HepG2 (cell line): ENCODE measurements around the gene CCDC197. TPM values are rescaled to one million over a fixed set of nuclear protein-coding genes. Genes with fewer than 3 reads are reported as not detected.

ENCODE experiments used
- ATAC-seq: fragments of 200-7000 bp; cut with Tn5 transposase; 3 replicates; pipeline ENCODE4 v1.9.1; 2020; ENCODE audit warnings: mild to moderate bottlenecking, moderate library complexity
- BruUV-seq: library from RNA; stranded (reverse); fragments of 400-500 nt; replicated peaks from 2 replicates; lab custom pipeline; 2021; lab: Mats Ljungman, UMichigan
- CTCF ChIA-PET: fragments of 300-600 bp; formaldehyde crosslinking; extraction: SDS; loops from one replicate; lab custom pipeline; 2021; ENCODE audit warnings: low total read pairs, inconsistent platforms, low intra/inter-chr PET ratio; lab: Yijun Ruan, JAX
- POLR2A ChIA-PET: fragments of 350-600 bp; sonication (Branson Sonifier 250); formaldehyde crosslinking; loops from one replicate; lab custom pipeline; 2020; ENCODE audit warnings: antibody characterized with exemption, inconsistent platforms; lab: Yijun Ruan, JAX
- DNase-seq: peaks from one replicate; pipeline ENCODE4 v3.0.0-alpha.2; 2015; ENCODE audit warnings: low spot score
- FAIRE-seq: peaks from 3 replicates; lab custom pipeline; 2011; peaks lifted over from hg19 to GRCh38; lab: Jason Lieb, UNC
- H2AFZ ChIP-seq: one replicate; pipeline ENCODE4 v1.6.1; 2011; ENCODE audit warnings: low read length, inconsistent platforms
- H3K27ac ChIP-seq: fragments of 300-600 bp; 3 replicates; pipeline ENCODE4 v1.8.0; 2011; ENCODE audit warnings: mixed run types, mild to moderate bottlenecking, mixed read lengths, low read length, inconsistent platforms; ENCODE audit not compliant: insufficient read depth; ENCODE audit errors: extremely low read length
- H3K27me3 ChIP-seq, 2 experiments: fragments of 200-600 bp in 1 of 2; 2 replicates in 1 of 2; 3 replicates in 1 of 2; pipeline versions ENCODE4 v1.6.0 to v1.8.0; 2011; ENCODE audit warnings: low read length in 2 of 2, mild to moderate bottlenecking in 2 of 2, moderate library complexity in 2 of 2, inconsistent platforms in 1 of 2; ENCODE audit not compliant: insufficient read depth in 2 of 2, control insufficient read depth in 1 of 2
- H3K36me3 ChIP-seq, 2 experiments: fragments of 200-600 bp in 1 of 2; replicated peaks in 1 of 2; 2 replicates in 1 of 2; 3 replicates in 1 of 2; pipeline versions ENCODE4 v1.5.1 to v1.8.0; 2011; ENCODE audit warnings: low read length in 2 of 2, inconsistent platforms in 1 of 2; ENCODE audit not compliant: insufficient read depth in 2 of 2, control insufficient read depth in 1 of 2
- H3K4me1 ChIP-seq: 2 replicates; pipeline ENCODE4 v1.5.1; 2012; ENCODE audit warnings: low read length, inconsistent platforms; ENCODE audit not compliant: insufficient read depth
- H3K4me2 ChIP-seq: 2 replicates; pipeline ENCODE4 v1.6.0; 2011; ENCODE audit warnings: low read depth, low read length, inconsistent platforms
- H3K4me3 ChIP-seq, 3 experiments: fragments of 200-600 bp in 1 of 3; sonication (generic), shearing (Covaris generic) in 1 of 3; replicated peaks in 1 of 3; 2 replicates each; pipeline ENCODE4 v1.5.1; 2011 to 2016; ENCODE audit warnings: low read length in 3 of 3, inconsistent platforms in 2 of 3, low read depth in 2 of 3, mild to moderate bottlenecking in 2 of 3, control low read depth in 1 of 3, mixed read lengths in 1 of 3; ENCODE audit not compliant: insufficient read depth in 1 of 3
- H3K79me2 ChIP-seq: one replicate; pipeline ENCODE4 v1.6.1; 2011; ENCODE audit warnings: low read length, inconsistent platforms; ENCODE audit not compliant: insufficient read depth
- H3K9ac ChIP-seq: 2 replicates; pipeline ENCODE4 v1.6.0; 2011; ENCODE audit warnings: mild to moderate bottlenecking, low read depth, low read length, inconsistent platforms; ENCODE audit not compliant: insufficient read depth
- H3K9me3 ChIP-seq: 2 replicates; pipeline ENCODE4 v1.5.1; 2012; ENCODE audit warnings: mild to moderate bottlenecking, low read length
- H4K20me1 ChIP-seq: 2 replicates; pipeline ENCODE4 v1.6.0; 2011; ENCODE audit warnings: inconsistent platforms, mild to moderate bottlenecking, low read length, moderate library complexity; ENCODE audit not compliant: insufficient read depth
- ERF ChIP-seq: IDR thresholded peaks from 2 replicates; pipeline ENCODE4 v1.6.1; 2018; ENCODE audit warnings: missing biosample characterization, missing genetic modification reagents
- MAFK ChIP-seq, 2 experiments: IDR thresholded peaks in 1 of 2; conservative IDR thresholded peaks in 1 of 2; 2 replicates each; pipeline ENCODE4 v1.6.1; 2011; ENCODE audit warnings: improper control_type of control experiment in 2 of 2, low read length in 2 of 2
- MEIS2 ChIP-seq: sonication (generic); formaldehyde crosslinking; IDR thresholded peaks from 2 replicates; pipeline ENCODE4 v1.9.0; 2021; ENCODE audit warnings: mild to moderate bottlenecking, missing genetic modification reagents
- NR2F1 ChIP-seq, 2 experiments: fragments of 450-650 bp in 1 of 2; formaldehyde crosslinking in 1 of 2; IDR thresholded peaks; 2 replicates each; pipeline versions ENCODE4 v1.5.0 to v1.6.1; 2016 to 2020; ENCODE audit warnings: mild to moderate bottlenecking in 1 of 2, missing compliant biosample characterization in 1 of 2, missing genetic modification reagents in 1 of 2, moderate library complexity in 1 of 2
- RFX5 ChIP-seq: IDR thresholded peaks from 2 replicates; pipeline ENCODE4 v1.6.1; 2011; ENCODE audit warnings: low read depth, low read length, improper control_type of control experiment
- SNAPC2 ChIP-seq: sonication (generic); formaldehyde crosslinking; IDR thresholded peaks from 2 replicates; pipeline ENCODE4 v1.8.1; 2022; ENCODE audit warnings: mild to moderate bottlenecking, missing genetic modification reagents
- STAT5B ChIP-seq: sonication (generic); formaldehyde crosslinking; IDR thresholded peaks from 2 replicates; pipeline ENCODE4 v1.4.0; 2020; ENCODE audit warnings: missing genetic modification reagents
- ZEB1 ChIP-seq: IDR thresholded peaks from 2 replicates; pipeline ENCODE4 v1.6.1; 2012; ENCODE audit warnings: mild to moderate bottlenecking, low read depth, inconsistent platforms; ENCODE audit not compliant: insufficient replicate concordance
- ZFP36L2 ChIP-seq: sonication (generic); formaldehyde crosslinking; IDR thresholded peaks from 2 replicates; pipeline ENCODE4 v1.4.0; 2020; ENCODE audit warnings: missing genetic modification reagents
- ZFP82 ChIP-seq: sonication (generic); formaldehyde crosslinking; IDR thresholded peaks from 2 replicates; pipeline ENCODE4 v1.5.1; 2020; ENCODE audit warnings: mild to moderate bottlenecking, missing genetic modification reagents, borderline replicate concordance
- ZNF460 ChIP-seq: sonication (generic); formaldehyde crosslinking; IDR thresholded peaks from 2 replicates; pipeline ENCODE4 v1.5.1; 2020; ENCODE audit warnings: missing genetic modification reagents, mild to moderate bottlenecking, borderline replicate concordance
- ZNF768 ChIP-seq: sonication (generic); formaldehyde crosslinking; IDR thresholded peaks from 2 replicates; pipeline ENCODE4 v1.4.0; 2020; ENCODE audit warnings: missing genetic modification reagents
- WGBS: methylation state at CpG from one replicate; pipeline ENCODE4 v1.1.6; 2017; ENCODE audit warnings: low lambda C conversion rate; 5-methylcytosine and 5-hydroxymethylcytosine counted together
- in situ Hi-C: cut with HindIII; loops from 2 replicates; pipeline ENCODE4 v1.10.0; 2017; ENCODE audit warnings: low pct_unique_long_range_greater_than_20kb; ENCODE audit not compliant: extremely low pct_ligation_motif_present
- intact Hi-C: fragments of 100-400 bp; cut with micrococcal nuclease; formaldehyde crosslinking; loops from one replicate; pipeline ENCODE4 v1.10.0; 2022; ENCODE audit not compliant: unreplicated experiment
- polyA plus RNA-seq, 8 experiments: library from polyadenylated mRNA; depleted of rRNA in 3 of 8; stranded (reverse) in 7 of 8; unstranded in 1 of 8; fragments of >200 nt; fragmentation: Illumina TruSeq in 4 of 8; extraction: Trizol in 4 of 8; gene quantifications; 2 replicates each; pipeline versions ENCODE4 v1.2.1 to v1.2.3, GENCODE V29; 2011 to 2016; ENCODE audit warnings: low read depth in 4 of 8, missing spikeins in 1 of 8, mixed read lengths in 1 of 8; ENCODE audit not compliant: insufficient read depth in 1 of 8
- total RNA-seq, 5 experiments: library from RNA; depleted of rRNA; stranded (reverse); fragments of >200 nt; fragmentation: Illumina TruSeq; extraction: Trizol; gene quantifications; 2 replicates each; pipeline ENCODE4 v1.2.3, GENCODE V29; 2016; ENCODE audit warnings: low read depth in 1 of 5
- TF ChIP-seq, protein P1 (sequence below): sonication (generic); formaldehyde crosslinking; IDR thresholded peaks from 2 replicates; pipeline ENCODE4 v1.4.0; 2020; ENCODE audit warnings: mild to moderate bottlenecking, missing genetic modification reagents
- TF ChIP-seq, protein P2 (sequence below): sonication (generic); formaldehyde crosslinking; IDR thresholded peaks from 2 replicates; pipeline ENCODE4 v1.4.0; 2020; ENCODE audit warnings: missing genetic modification reagents, borderline replicate concordance

Gene CCDC197
- total and polyA plus RNA-seq, 2 of the 13 experiments (the other 11 are each of a cell fraction or from before 2014, with no cell fraction given): 0.11 to 0.13 TPM

- no peak overlapping the region for H3K4me3 ChIP-seq
- no peaks in the 10 kb centered on the region for H3K79me2 ChIP-seq
- peaks cover 50% of the 10 kb centered on the region for H3K4me1 ChIP-seq
- H3K9me3 ChIP-seq: no peaks in the 10 kb centered on the region
- H3K27me3 ChIP-seq: no peaks in the 10 kb centered on the region
- ATAC-seq (no peak), FAIRE-seq (no peak), DNase-seq (no peak)
- TF ChIP-seq ZNF768 (peak; percentile 64; the same call in 1 of the 2 replicates), NR2F1 (CRISPR knock-in tag; IDR thresholded peaks at IDR 0.05) (no peak)
- no TSS peak for BruUV-seq
- ChIA-PET CTCF (no interaction called here), POLR2A (no interaction called here)
- in situ Hi-C loops (no loop called here), intact Hi-C loops (no loop called here)
- no peak overlapping the region for H3K9ac ChIP-seq
- H4K20me1 ChIP-seq: no peaks in the 10 kb centered on the region
- H3K27ac ChIP-seq: no peak overlapping the region
- peaks cover 13 to 33% of the 10 kb centered on the region in 2 experiments for H3K36me3 ChIP-seq
- no peak overlapping the region for H2AFZ ChIP-seq
- 95% methylated on average over 17 of the region's 20 CpGs for WGBS
- H3K4me2 ChIP-seq: no peak overlapping the region
Measured at GRCh38 chr14:94044476-94045091, 47.5 kb downstream of the CCDC197 start.

- WGBS: 93% methylated on average over 8 of the region's 8 CpGs
- ATAC-seq: no peak
- Histone ChIP-seq H3K9ac (no peak overlapping the region), H4K20me1 (no peaks in the 10 kb centered on the region), H3K4me1 (peaks cover 45% of the 10 kb centered on the region), H2AFZ (no peak overlapping the region), H3K4me2 (no peak overlapping the region), H3K27ac (no peak overlapping the region), H3K4me3 (no peak overlapping the region), H3K27me3 (no peaks in the 10 kb centered on the region), H3K36me3 (peaks cover 17 to 38% of the 10 kb centered on the region in 2 experiments), H3K9me3 (no peaks in the 10 kb centered on the region), H3K79me2 (no peaks in the 10 kb centered on the region)
- POLR2A ChIA-PET: no interaction called here
- intact Hi-C loops (no loop called here), in situ Hi-C loops (no loop called here)
- no peak for FAIRE-seq
- no TSS peak for BruUV-seq
- CTCF ChIA-PET: no interaction called here
- DNase-seq: no peak
- TF ChIP-seq, protein P1, sequence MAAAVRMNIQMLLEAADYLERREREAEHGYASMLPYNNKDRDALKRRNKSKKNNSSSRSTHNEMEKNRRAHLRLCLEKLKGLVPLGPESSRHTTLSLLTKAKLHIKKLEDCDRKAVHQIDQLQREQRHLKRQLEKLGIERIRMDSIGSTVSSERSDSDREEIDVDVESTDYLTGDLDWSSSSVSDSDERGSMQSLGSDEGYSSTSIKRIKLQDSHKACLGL (CRISPR knock-in tag): no peak
- TF ChIP-seq ZFP36L2 (CRISPR knock-in tag) (no peak), ZFP82 (CRISPR knock-in tag) (no peak), SNAPC2 (CRISPR knock-in tag) (no peak), MAFK (conservative IDR thresholded peaks at IDR 0.05 in 1 of 2, IDR thresholded peaks at IDR 0.05 in 1 of 2; ENCODE audit: low read length in 2 of 2) (no peak), ZEB1 (no peak), STAT5B (no peak), ZNF460 (CRISPR knock-in tag) (no peak), ERF (CRISPR knock-in tag) (no peak), MEIS2 (CRISPR knock-in tag) (no peak), RFX5 (no peak)
- TF ChIP-seq, protein P2, sequence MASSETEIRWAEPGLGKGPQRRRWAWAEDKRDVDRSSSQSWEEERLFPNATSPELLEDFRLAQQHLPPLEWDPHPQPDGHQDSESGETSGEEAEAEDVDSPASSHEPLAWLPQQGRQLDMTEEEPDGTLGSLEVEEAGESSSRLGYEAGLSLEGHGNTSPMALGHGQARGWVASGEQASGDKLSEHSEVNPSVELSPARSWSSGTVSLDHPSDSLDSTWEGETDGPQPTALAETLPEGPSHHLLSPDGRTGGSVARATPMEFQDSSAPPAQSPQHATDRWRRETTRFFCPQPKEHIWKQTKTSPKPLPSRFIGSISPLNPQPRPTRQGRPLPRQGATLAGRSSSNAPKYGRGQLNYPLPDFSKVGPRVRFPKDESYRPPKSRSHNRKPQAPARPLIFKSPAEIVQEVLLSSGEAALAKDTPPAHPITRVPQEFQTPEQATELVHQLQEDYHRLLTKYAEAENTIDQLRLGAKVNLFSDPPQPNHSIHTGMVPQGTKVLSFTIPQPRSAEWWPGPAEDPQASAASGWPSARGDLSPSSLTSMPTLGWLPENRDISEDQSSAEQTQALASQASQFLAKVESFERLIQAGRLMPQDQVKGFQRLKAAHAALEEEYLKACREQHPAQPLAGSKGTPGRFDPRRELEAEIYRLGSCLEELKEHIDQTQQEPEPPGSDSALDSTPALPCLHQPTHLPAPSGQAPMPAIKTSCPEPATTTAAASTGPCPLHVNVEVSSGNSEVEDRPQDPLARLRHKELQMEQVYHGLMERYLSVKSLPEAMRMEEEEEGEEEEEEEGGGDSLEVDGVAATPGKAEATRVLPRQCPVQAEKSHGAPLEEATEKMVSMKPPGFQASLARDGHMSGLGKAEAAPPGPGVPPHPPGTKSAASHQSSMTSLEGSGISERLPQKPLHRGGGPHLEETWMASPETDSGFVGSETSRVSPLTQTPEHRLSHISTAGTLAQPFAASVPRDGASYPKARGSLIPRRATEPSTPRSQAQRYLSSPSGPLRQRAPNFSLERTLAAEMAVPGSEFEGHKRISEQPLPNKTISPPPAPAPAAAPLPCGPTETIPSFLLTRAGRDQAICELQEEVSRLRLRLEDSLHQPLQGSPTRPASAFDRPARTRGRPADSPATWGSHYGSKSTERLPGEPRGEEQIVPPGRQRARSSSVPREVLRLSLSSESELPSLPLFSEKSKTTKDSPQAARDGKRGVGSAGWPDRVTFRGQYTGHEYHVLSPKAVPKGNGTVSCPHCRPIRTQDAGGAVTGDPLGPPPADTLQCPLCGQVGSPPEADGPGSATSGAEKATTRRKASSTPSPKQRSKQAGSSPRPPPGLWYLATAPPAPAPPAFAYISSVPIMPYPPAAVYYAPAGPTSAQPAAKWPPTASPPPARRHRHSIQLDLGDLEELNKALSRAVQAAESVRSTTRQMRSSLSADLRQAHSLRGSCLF (CRISPR knock-in tag): no peak
Measured at GRCh38 chr14:94045101-94045500, 48.0 kb downstream of the CCDC197 start.
